HG03159 (cell line): ENCODE results near the gene TMEM214.
A peak's percentile ranks its signal among the peaks of the same experiment; 100 is the strongest.

Experiments
- ATAC-seq: cut with Tn5 transposase; IDR thresholded peaks from one replicate; pipeline ENCODE4 v1.9.1; 2021; ENCODE audit warnings: mild to moderate bottlenecking, moderate library complexity; ENCODE audit not compliant: unreplicated experiment

The TMEM214 gene

GRCh38 chr2:27032495-27033252 is at the start of gene TMEM214:
Gene TMEM214, plus strand, starts transcription at chr2:27032965. Its CDS starts 51 bp downstream, at chr2:27033016.
- ATAC-seq = peak; percentile 92

GRCh38 chr2:26983746-26984145 is 49.0 kb upstream of the TMEM214 start:
- ATAC-seq = no peak

GRCh38 chr2:26985807-26986206 is 47.0 kb upstream of the TMEM214 start:
- ATAC-seq = no peak

GRCh38 chr2:26986576-26986975 is 46.2 kb upstream of the TMEM214 start:
- no peak for ATAC-seq

- ATAC-seq = no peak
Observed at GRCh38 chr2:26988058-26988860, 44.5 kb upstream of the TMEM214 start.

DNA sequence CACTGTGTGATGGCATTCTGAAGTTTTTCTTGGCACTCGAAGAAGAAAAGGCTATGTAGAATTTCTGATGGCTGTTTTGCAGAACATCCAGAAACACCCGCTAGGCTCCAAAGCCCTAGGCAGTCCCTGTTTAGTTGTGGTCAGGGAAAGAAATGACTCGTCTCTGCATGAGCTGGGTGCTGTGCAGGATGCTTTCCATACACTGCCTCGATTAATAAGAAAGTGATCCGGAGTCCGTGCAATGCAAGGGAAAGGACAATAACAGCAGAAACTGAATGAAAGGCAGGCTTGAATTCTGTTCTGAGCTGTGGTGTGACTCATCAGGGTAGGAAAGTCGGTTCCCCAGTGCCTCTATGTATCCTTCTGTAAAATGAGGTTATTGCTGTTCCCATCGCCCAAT is 43.6 kb upstream of the TMEM214 start:
- no peak for ATAC-seq

DNA sequence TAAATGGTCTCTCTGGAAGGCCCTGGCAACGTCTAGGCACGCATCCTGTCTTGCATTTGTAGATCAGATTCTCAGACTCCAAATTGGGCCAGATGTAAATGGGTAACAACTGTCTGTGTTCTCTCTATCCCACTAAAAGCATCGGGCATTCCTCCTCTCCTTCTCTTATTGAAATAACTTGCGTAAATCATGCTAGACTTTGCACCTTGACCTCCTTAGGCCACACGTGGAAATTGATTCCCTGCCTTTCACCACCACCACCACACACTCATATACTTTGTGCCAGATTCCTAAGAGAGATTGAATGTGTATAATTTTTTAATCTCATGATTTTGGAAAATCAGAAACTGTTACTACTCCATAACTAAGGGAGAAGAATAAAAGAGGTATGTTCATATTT is 41.0 kb upstream of the TMEM214 start:
- no peak for ATAC-seq

DNA sequence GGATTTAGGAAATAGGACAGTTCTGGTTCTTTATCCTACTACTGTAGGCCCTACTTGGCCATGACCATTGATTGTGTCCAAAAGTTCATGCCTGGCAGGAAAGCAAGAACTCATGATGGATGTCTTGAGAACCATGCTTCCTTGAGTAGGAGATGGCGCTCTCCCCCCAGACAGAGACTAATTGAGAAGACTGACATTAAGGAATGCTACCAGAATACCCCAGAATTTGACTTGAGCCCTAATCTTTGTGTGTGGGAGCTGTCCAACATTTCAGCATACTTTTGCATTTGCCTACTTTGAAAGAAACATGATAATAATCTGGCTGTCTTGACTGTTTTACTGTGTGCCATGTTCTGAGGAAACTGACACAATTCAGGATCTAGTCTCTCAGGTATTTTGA is 39.0 kb upstream of the TMEM214 start:
- no peak for ATAC-seq

GRCh38 chr2:26994983-26995382 is 37.8 kb upstream of the TMEM214 start:
- no peak for ATAC-seq

DNA sequence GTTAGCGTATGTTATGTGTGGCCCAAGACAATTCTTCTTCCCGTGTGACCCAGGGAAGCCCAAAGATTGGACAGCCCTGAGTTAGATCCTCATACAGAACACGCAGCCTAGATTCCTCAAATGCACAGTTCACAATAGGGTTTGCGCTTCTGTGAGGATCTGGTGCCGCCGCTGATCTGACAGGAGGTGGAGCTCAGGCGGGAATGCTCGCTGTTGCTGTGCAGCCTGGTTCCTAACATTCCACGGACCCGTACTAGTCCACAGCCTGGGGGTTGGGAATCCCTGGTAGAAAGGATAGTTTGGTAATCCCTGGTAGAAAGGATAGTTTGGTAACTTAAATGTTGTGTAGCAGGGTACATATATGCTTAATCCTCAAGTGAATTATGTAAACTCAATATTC is 35.4 kb upstream of the TMEM214 start:
- no peak for ATAC-seq

- no peak for ATAC-seq
Observed at GRCh38 chr2:26998323-26998722, 34.4 kb upstream of the TMEM214 start.

GRCh38 chr2:27000228-27000627 is 32.5 kb upstream of the TMEM214 start:
- ATAC-seq = no peak

- no peak for ATAC-seq
Observed at GRCh38 chr2:27000995-27001394, 31.8 kb upstream of the TMEM214 start.

DNA sequence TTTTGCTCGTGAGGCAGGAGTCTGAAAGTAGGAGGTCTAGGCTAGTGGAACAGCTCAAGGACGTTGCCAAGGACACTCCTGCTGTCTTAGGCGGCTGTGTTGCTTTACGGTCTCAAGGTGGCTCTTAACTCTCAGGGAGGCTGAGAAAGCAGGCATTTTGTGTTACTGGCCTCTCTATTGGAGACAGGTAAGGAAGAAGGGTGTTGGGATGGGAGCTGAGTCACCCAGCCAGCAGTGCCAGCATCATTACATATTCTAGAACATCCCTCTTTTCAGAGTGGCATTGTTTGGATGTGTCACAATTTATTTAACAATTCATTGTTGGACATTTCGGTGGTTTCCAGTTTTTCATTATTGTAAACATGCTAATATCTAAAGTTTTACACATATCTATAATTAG is 30.8 kb upstream of the TMEM214 start:
- no peak for ATAC-seq

- no peak for ATAC-seq
Observed at GRCh38 chr2:27003007-27003406, 29.8 kb upstream of the TMEM214 start.

GRCh38 chr2:27003857-27004256 is 28.9 kb upstream of the TMEM214 start:
- ATAC-seq = no peak

DNA sequence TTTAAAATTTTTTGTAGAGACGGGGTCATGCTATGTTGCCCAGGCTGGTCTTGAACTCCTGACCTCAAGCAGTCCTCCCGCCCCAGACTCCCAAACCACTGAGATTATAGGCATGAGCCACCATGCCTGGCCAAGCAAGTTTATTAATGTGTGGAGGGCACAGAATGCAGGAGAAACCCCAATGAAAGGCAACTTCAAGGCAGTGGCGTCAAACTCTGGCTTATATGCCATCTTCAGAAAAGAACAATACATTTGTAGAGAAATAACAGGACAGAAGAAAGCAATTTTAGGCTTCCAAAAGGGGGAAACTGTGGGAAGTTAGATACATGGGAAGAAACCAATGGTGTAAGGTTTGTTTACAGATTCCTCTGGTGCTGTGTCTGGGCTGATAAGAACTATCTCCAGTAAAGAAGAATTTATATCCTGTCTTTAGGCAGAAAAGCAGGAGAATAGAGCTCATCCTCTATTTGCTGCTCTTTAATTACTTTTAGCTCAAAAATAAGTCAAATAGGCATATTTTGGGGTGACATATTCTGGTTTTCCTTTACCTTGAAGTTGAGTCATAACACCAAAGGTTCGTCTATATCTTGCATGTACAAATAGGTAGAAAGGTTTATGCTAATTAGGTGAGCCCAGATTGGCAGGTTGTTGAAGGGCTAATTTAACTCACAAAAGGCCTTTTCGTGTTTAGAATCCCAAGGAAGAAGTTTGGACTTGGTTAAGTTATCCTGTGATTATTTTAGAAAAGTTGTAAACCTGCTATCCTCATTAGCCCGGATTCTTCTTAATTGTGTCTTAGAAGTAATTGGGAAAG is 26.0 kb upstream of the TMEM214 start:
- no peak for ATAC-seq

- ATAC-seq = no peak
Observed at GRCh38 chr2:27007416-27008374, 25.1 kb upstream of the TMEM214 start.

DNA sequence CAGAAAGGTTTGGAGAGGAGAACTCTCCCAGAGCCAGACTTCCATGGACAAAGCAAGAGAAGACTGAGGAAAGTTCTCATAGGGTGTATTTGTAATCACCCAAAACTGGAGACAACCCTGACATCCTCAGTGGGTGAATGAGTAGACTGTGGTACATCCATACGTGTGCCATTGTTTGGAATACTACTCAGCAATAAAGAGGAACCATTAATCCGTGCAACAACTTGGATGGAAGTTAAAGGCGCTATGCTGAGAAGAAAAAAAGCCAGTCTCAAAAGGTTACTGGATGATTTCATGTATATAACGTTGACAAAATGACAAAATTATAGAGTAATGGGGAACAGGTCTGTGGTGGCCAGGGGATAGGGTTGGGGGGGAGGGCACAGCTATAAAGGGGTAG is 24.1 kb upstream of the TMEM214 start:
- ATAC-seq = no peak

DNA sequence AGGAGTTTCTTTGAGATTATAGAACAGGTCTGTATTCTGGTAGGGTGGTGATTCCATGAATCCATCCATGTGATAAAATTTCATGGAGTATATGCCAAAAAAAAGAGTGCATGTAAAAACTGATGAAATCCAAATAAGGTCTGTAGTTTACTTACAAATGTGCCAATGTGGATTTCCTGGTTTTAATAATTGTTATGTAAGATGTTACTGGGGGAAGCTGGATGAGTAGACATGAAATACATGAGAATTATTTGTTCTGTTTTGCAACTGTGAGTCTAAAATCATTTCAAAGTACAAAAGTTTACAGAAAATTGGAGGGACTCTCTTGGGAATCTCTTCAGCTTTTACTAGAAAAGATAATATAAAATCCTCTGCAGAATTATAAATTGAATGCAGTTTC is 23.7 kb upstream of the TMEM214 start:
- ATAC-seq = no peak
